MM.1S (cell line): Measurements from ENCODE around the gene MYBPC2.

Experiments used
- DNase-seq: peaks from one replicate; pipeline ENCODE4 v3.0.0-alpha.2; 2015
- H2AFZ ChIP-seq: fragments of 300-600 bp; sonication (generic); 2 replicates; pipeline ENCODE4 v1.6.0; 2016; ENCODE audit warnings: antibody characterized with exemption, low read length
- H3F3A ChIP-seq: fragments of 300-600 bp; sonication (generic); 2 replicates; pipeline ENCODE4 v1.6.1; 2016; ENCODE audit warnings: mild to moderate bottlenecking, antibody characterized with exemption, low read length, moderate library complexity, mixed read lengths; ENCODE audit not compliant: insufficient read depth
- H3K27ac ChIP-seq: fragments of 300-600 bp; sonication (generic); 2 replicates; pipeline ENCODE4 v1.5.1; 2016; ENCODE audit warnings: mild to moderate bottlenecking, low read length
- H3K27me3 ChIP-seq: fragments of 300-600 bp; sonication (generic); replicated peaks from 2 replicates; pipeline ENCODE4 v1.6.0; 2016; ENCODE audit warnings: low read length; ENCODE audit not compliant: insufficient read depth
- H3K36me3 ChIP-seq: fragments of 300-600 bp; sonication (generic); replicated peaks from 2 replicates; pipeline ENCODE4 v1.6.1; 2016; ENCODE audit warnings: mild to moderate bottlenecking, low read length, mixed read lengths; ENCODE audit not compliant: insufficient read depth
- H3K4me1 ChIP-seq: fragments of 300-600 bp; sonication (generic); 2 replicates; pipeline ENCODE4 v1.6.1; 2016; ENCODE audit warnings: low read length, mixed read lengths
- H3K4me2 ChIP-seq: fragments of 300-600 bp; sonication (generic); 2 replicates; pipeline ENCODE4 v1.6.0; 2016; ENCODE audit warnings: low read depth, low read length
- H3K4me3 ChIP-seq: fragments of 300-600 bp; sonication (generic); 2 replicates; pipeline ENCODE4 v1.5.1; 2016; ENCODE audit warnings: low read length, mixed read lengths
- H3K79me2 ChIP-seq: fragments of 300-600 bp; sonication (generic); 2 replicates; pipeline ENCODE4 v1.6.1; 2016; ENCODE audit warnings: mixed run types, low read length, mixed read lengths
- H3K9ac ChIP-seq: fragments of 300-600 bp; sonication (generic); 2 replicates; pipeline ENCODE4 v1.6.1; 2016; ENCODE audit warnings: low read length, mixed read lengths
- H3K9me2 ChIP-seq: fragments of 300-600 bp; sonication (generic); replicated peaks from 2 replicates; pipeline ENCODE4 v1.6.1; 2016; ENCODE audit warnings: mild to moderate bottlenecking, low read length, mixed read lengths; ENCODE audit not compliant: insufficient read depth
- H3K9me3 ChIP-seq: fragments of 300-600 bp; sonication (generic); replicated peaks from 2 replicates; pipeline ENCODE4 v1.6.1; 2016; ENCODE audit warnings: mild to moderate bottlenecking, low read length, mixed read lengths; ENCODE audit not compliant: insufficient read depth
- H4K20me1 ChIP-seq: fragments of 300-600 bp; sonication (generic); 2 replicates; pipeline ENCODE4 v1.6.1; 2016; ENCODE audit warnings: mild to moderate bottlenecking, low read length, moderate library complexity, mixed read lengths; ENCODE audit not compliant: insufficient read depth
- EZH2 ChIP-seq: fragments of 300-600 bp; sonication (generic); optimal IDR thresholded peaks from 2 replicates; pipeline ENCODE3; 2017; ENCODE audit warnings: low read depth, mild to moderate bottlenecking, antibody characterized with exemption, low read length, mixed read lengths
- EZH2phosphoT487 ChIP-seq: fragments of 300-600 bp; sonication (generic); IDR thresholded peaks from 2 replicates; pipeline ENCODE4 v1.6.1; 2018; ENCODE audit warnings: antibody characterized with exemption, low read length
- TF ChIP-seq, protein P1 (sequence below): fragments of 300-600 bp; sonication (generic); IDR thresholded peaks from 2 replicates; pipeline ENCODE4 v1.5.1; 2016; ENCODE audit warnings: antibody characterized with exemption, low read length, mixed read lengths

Gene MYBPC2

DNA sequence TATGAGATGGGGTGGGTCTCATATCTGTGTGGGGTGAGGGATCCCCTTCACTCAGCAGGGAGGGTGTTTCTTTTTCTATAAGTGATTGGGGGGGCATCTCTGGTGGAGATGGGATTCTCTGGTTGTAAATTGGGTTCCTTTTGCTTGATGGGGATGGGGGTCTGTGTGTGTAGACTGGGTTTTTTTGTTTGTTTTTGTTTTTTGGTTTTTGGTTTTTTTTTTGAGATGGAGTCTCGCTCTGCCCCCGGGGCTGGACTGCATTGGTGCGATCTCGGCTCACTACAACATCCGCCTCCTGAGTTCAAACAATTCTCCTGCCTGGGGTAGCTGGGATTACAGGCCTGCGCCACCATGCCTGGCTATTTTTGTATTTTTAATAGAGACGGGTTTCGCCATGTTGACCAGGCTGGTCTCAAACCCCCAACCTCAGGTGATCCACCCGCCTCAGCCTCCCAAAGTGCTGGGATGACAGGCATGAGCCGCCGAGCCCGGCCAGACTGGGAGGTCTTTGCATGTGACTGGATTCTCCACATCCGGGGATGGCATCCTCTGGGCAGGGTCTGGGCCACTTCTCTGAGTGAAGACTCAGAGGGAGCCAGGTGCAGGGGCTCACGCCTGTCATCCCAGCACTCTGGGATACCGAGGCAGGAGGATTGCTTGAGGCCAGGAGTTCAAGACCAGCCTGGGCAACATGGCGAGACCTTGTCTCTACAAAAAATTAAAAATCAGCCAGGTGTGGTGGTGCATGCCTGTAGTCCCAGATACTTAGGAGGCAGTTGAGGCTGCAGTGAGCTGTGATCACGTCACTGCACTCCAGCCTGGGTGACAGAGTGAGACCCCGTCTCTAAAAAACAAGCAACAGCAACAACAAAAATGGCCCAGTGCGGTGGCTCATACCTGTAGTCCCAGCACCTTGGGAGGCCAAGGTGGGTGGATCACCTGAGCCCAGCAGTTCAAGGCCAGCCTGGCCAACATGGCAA lies 799 bp downstream of the MYBPC2 start:
- H3K4me2 ChIP-seq: no peak overlapping the region; the same call in 1 of the 2 replicates

GRCh38 chr19:50434525-50434924 lies 1.8 kb downstream of the MYBPC2 start:
- Histone ChIP-seq H3K9ac (no peak overlapping the region), H3K4me2 (peak overlapping the region; percentile 32; the same call in 1 of the 2 replicates), H2AFZ (no peak overlapping the region), H3K27me3 (peaks cover 65% of the 10 kb centered on the region), H3K4me3 (no peak overlapping the region), H4K20me1 (no peaks in the 10 kb centered on the region), H3K4me1 (peaks cover 16% of the 10 kb centered on the region), H3K9me2 (no peaks in the 10 kb centered on the region), H3K79me2 (no peaks in the 10 kb centered on the region), H3K27ac (no peak overlapping the region), H3F3A (no peaks in the 10 kb centered on the region), H3K9me3 (no peaks in the 10 kb centered on the region), H3K36me3 (no peaks in the 10 kb centered on the region)
- DNase-seq: no peak
- TF ChIP-seq, protein P1, sequence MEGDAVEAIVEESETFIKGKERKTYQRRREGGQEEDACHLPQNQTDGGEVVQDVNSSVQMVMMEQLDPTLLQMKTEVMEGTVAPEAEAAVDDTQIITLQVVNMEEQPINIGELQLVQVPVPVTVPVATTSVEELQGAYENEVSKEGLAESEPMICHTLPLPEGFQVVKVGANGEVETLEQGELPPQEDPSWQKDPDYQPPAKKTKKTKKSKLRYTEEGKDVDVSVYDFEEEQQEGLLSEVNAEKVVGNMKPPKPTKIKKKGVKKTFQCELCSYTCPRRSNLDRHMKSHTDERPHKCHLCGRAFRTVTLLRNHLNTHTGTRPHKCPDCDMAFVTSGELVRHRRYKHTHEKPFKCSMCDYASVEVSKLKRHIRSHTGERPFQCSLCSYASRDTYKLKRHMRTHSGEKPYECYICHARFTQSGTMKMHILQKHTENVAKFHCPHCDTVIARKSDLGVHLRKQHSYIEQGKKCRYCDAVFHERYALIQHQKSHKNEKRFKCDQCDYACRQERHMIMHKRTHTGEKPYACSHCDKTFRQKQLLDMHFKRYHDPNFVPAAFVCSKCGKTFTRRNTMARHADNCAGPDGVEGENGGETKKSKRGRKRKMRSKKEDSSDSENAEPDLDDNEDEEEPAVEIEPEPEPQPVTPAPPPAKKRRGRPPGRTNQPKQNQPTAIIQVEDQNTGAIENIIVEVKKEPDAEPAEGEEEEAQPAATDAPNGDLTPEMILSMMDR: no peak
- TF ChIP-seq EZH2phosphoT487 (no peak), EZH2 (no peak)

More for the DNA sequence above, 799 bp downstream of the MYBPC2 start:
- peaks cover 69% of the 10 kb centered on the region for H3K27me3 ChIP-seq
- no peaks in the 10 kb centered on the region for H3F3A ChIP-seq
- H3K79me2 ChIP-seq: no peaks in the 10 kb centered on the region
- H3K4me3 ChIP-seq: no peak overlapping the region
- H3K27ac ChIP-seq: no peak overlapping the region
- no peak overlapping the region for H3K9ac ChIP-seq
- H3K9me2 ChIP-seq: no peaks in the 10 kb centered on the region
- H2AFZ ChIP-seq: no peak overlapping the region
- DNase-seq: no peak
- no peaks in the 10 kb centered on the region for H4K20me1 ChIP-seq
- peaks cover 16% of the 10 kb centered on the region for H3K4me1 ChIP-seq
- H3K36me3 ChIP-seq: no peaks in the 10 kb centered on the region
- no peaks in the 10 kb centered on the region for H3K9me3 ChIP-seq
- TF ChIP-seq, protein P1: no peak
- TF ChIP-seq EZH2 (no peak), EZH2phosphoT487 (no peak)

DNA sequence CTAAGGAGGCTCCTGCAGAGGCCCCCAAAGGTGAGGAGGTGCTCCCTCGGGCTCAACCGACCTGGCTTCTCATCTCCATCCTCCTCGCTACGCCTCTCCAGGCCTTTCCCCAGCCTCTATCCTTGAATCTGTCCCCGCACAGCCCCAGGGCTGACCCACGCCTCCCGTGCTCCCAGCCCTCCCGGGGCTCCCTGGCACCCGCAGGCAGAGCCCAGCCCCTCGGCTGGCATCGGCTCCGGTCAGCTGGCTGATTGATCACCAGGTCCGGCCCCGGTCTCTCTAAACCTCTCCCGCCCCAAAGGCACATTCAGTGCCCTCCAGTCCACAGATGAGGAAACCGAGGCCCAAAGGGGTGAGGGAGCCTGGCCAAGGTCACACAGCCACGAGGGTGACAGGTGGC lies 2.5 kb downstream of the MYBPC2 start:
- H3K36me3 ChIP-seq: no peaks in the 10 kb centered on the region
- H3K9me3 ChIP-seq: no peaks in the 10 kb centered on the region
- H3K79me2 ChIP-seq: no peaks in the 10 kb centered on the region
- H3K9me2 ChIP-seq: no peaks in the 10 kb centered on the region
- peaks cover 65% of the 10 kb centered on the region for H3K27me3 ChIP-seq
- TF ChIP-seq, protein P1: no peak
- TF ChIP-seq EZH2: no peak
- TF ChIP-seq EZH2phosphoT487: no peak
- H3K4me3 ChIP-seq: no peak overlapping the region
- DNase-seq: no peak
- H3K4me2 ChIP-seq: no peak overlapping the region
- no peak overlapping the region for H3K9ac ChIP-seq
- H2AFZ ChIP-seq: no peak overlapping the region
- no peaks in the 10 kb centered on the region for H4K20me1 ChIP-seq
- H3K27ac ChIP-seq: no peak overlapping the region
- no peaks in the 10 kb centered on the region for H3F3A ChIP-seq
- H3K4me1 ChIP-seq: peaks cover 16% of the 10 kb centered on the region
